Loucy (cell line): Measurements from ENCODE around the gene SLC38A3.

ENCODE experiments used
- H2AFZ ChIP-seq: fragments of 200-600 bp; sonication (generic); 2 replicates; pipeline ENCODE4 v1.6.0; 2016; ENCODE audit warnings: antibody characterized with exemption, mild to moderate bottlenecking, low read length, moderate library complexity
- H3F3A ChIP-seq: fragments of 200-600 bp; 2 replicates; pipeline ENCODE4 v1.6.0; 2016; ENCODE audit warnings: antibody characterized with exemption, low read depth, mild to moderate bottlenecking
- H3K27me3 ChIP-seq: fragments of 200-600 bp; sonication (generic); 2 replicates; pipeline ENCODE4 v1.6.1; 2014; ENCODE audit warnings: low read length, mild to moderate bottlenecking; ENCODE audit not compliant: insufficient read depth, poor library complexity, severe bottlenecking
- H3K36me3 ChIP-seq: fragments of 200-600 bp; sonication (generic); 2 replicates; pipeline ENCODE4 v1.6.1; 2016; ENCODE audit warnings: low read length; ENCODE audit not compliant: insufficient read depth
- H3K4me1 ChIP-seq: fragments of 200-600 bp; sonication (generic); 2 replicates; pipeline ENCODE4 v1.5.1; 2014; ENCODE audit warnings: low read length, mild to moderate bottlenecking; ENCODE audit not compliant: insufficient read depth, poor library complexity, severe bottlenecking
- H3K4me2 ChIP-seq: fragments of 200-600 bp; sonication (generic); 2 replicates; pipeline ENCODE4 v1.6.0; 2014; ENCODE audit warnings: antibody characterized with exemption, low read length, low read depth, mild to moderate bottlenecking; ENCODE audit not compliant: poor library complexity, severe bottlenecking
- H3K4me3 ChIP-seq: fragments of 200-600 bp; sonication (generic); 2 replicates; pipeline ENCODE4 v1.5.1; 2014; ENCODE audit warnings: low read length, mild to moderate bottlenecking, mixed read lengths; ENCODE audit not compliant: poor library complexity, severe bottlenecking
- H3K79me2 ChIP-seq: fragments of 200-600 bp; sonication (generic); 2 replicates; pipeline ENCODE4 v1.6.1; 2014; ENCODE audit warnings: low read length; ENCODE audit not compliant: insufficient read depth
- H3K9ac ChIP-seq: fragments of 200-600 bp; sonication (generic); 2 replicates; pipeline ENCODE4 v1.6.0; 2014; ENCODE audit warnings: mild to moderate bottlenecking, low read depth, low read length, moderate library complexity; ENCODE audit not compliant: poor library complexity, severe bottlenecking
- H3K9me2 ChIP-seq: fragments of 200-600 bp; sonication (generic); replicated peaks from 2 replicates; pipeline ENCODE4 v1.6.1; 2016; ENCODE audit warnings: low read depth, low read length, mixed read lengths
- H3K9me3 ChIP-seq: fragments of 200-600 bp; sonication (generic); 2 replicates; pipeline ENCODE4 v1.6.1; 2014; ENCODE audit warnings: mild to moderate bottlenecking, antibody characterized with exemption, low read length, low read depth; ENCODE audit not compliant: insufficient read depth
- H4K20me1 ChIP-seq: fragments of 200-600 bp; sonication (generic); 2 replicates; pipeline ENCODE4 v1.6.0; 2014; ENCODE audit warnings: antibody characterized with exemption, low read length, mild to moderate bottlenecking; ENCODE audit not compliant: insufficient read depth, poor library complexity, severe bottlenecking
- CTCF ChIP-seq: fragments of 200-600 bp; sonication (generic); conservative IDR thresholded peaks from 2 replicates; pipeline ENCODE4 v1.5.1; 2014; ENCODE audit warnings: mild to moderate bottlenecking, antibody characterized with exemption, low read length
- EZH2phosphoT487 ChIP-seq: fragments of 200-600 bp; IDR thresholded peaks from 2 replicates; pipeline ENCODE4 v1.6.1; 2018; ENCODE audit warnings: antibody characterized with exemption, mild to moderate bottlenecking, moderate library complexity, borderline replicate concordance

The SLC38A3 gene

GRCh38 chr3:50249457-50249856 is 44.4 kb downstream of the SLC38A3 start:
- peaks cover 90% of the 10 kb centered on the region for H3K79me2 ChIP-seq
- H3K4me1 ChIP-seq, result peaks cover 20% of the 10 kb centered on the region
- no peak overlapping the region for H3K4me2 ChIP-seq

GRCh38 chr3:50250514-50250913 is 45.4 kb downstream of the SLC38A3 start:
- H4K20me1 ChIP-seq, result peaks cover 72% of the 10 kb centered on the region
- H3K27me3 ChIP-seq, result no peaks in the 10 kb centered on the region
- H3K36me3 ChIP-seq, result peaks cover 73% of the 10 kb centered on the region; the same call in 1 of the 2 replicates
- no peak overlapping the region for H3K9ac ChIP-seq
- no peak overlapping the region for H3K4me3 ChIP-seq
- H3K9me3 ChIP-seq, result no peaks in the 10 kb centered on the region
- H3F3A ChIP-seq, result no peaks in the 10 kb centered on the region
- no peak for TF ChIP-seq CTCF
- no peak for TF ChIP-seq EZH2phosphoT487
- peaks cover 82% of the 10 kb centered on the region for H3K79me2 ChIP-seq
- H2AFZ ChIP-seq, result no peak overlapping the region
- no peak overlapping the region for H3K4me2 ChIP-seq
- no peaks in the 10 kb centered on the region for H3K9me2 ChIP-seq
- H3K4me1 ChIP-seq, result peaks cover 16% of the 10 kb centered on the region

More at GRCh38 chr3:50249457-50249856, 44.4 kb downstream of the SLC38A3 start:
- no peaks in the 10 kb centered on the region for H3K9me3 ChIP-seq
- H2AFZ ChIP-seq, result no peak overlapping the region
- H3F3A ChIP-seq, result no peaks in the 10 kb centered on the region
- no peak for TF ChIP-seq EZH2phosphoT487
- TF ChIP-seq CTCF, result no peak
- H3K27me3 ChIP-seq, result no peaks in the 10 kb centered on the region
- H4K20me1 ChIP-seq, result peaks cover 80% of the 10 kb centered on the region
- H3K9me2 ChIP-seq, result no peaks in the 10 kb centered on the region
- H3K9ac ChIP-seq, result no peak overlapping the region
- H3K36me3 ChIP-seq, result peaks cover 63% of the 10 kb centered on the region; the same call in 1 of the 2 replicates
- H3K4me3 ChIP-seq, result no peak overlapping the region

GRCh38 chr3:50251220-50251619 is 46.1 kb downstream of the SLC38A3 start:
- TF ChIP-seq EZH2phosphoT487, result no peak
- no peak for TF ChIP-seq CTCF

More at GRCh38 chr3:50251220-50251619, 46.1 kb downstream of the SLC38A3 start:
- H3K4me1 ChIP-seq, result peaks cover 10% of the 10 kb centered on the region
- no peak overlapping the region for H3K4me3 ChIP-seq
- H3F3A ChIP-seq, result no peaks in the 10 kb centered on the region
- no peaks in the 10 kb centered on the region for H3K9me2 ChIP-seq
- H3K79me2 ChIP-seq, result peaks cover 75% of the 10 kb centered on the region
- no peaks in the 10 kb centered on the region for H3K9me3 ChIP-seq
- H3K36me3 ChIP-seq, result peaks cover 78% of the 10 kb centered on the region; the same call in 1 of the 2 replicates
- H3K4me2 ChIP-seq, result no peak overlapping the region
- H3K9ac ChIP-seq, result no peak overlapping the region
- no peak overlapping the region for H2AFZ ChIP-seq
- H4K20me1 ChIP-seq, result peaks cover 67% of the 10 kb centered on the region
- no peaks in the 10 kb centered on the region for H3K27me3 ChIP-seq
